Nucleus accumbens (tissue), 56 donors: ENCODE measurements around the gene CCT6A.
"Not testable (repeated sequence)": the region's sequence is repeated elsewhere in the genome, so short reads cannot be mapped to it uniquely, and the experiment has no call there.

ENCODE experiments used
- DNase-seq, 56 donors: peaks; one replicate each; lab custom pipeline; 2025; lab: John Stamatoyannopoulos, UW

CCT6A gene

GRCh38 chr7:56092789-56093531 is 41.4 kb downstream of the CCT6A start, which contains the start of gene PHKG1:
Gene PHKG1, minus strand, starts transcription at chr7:56092952. Its CDS starts 4,011 bp downstream, at chr7:56088941.
- peak in 54 of 56 donors; percentile 10 to 86 (median 67) for DNase-seq

DNA sequence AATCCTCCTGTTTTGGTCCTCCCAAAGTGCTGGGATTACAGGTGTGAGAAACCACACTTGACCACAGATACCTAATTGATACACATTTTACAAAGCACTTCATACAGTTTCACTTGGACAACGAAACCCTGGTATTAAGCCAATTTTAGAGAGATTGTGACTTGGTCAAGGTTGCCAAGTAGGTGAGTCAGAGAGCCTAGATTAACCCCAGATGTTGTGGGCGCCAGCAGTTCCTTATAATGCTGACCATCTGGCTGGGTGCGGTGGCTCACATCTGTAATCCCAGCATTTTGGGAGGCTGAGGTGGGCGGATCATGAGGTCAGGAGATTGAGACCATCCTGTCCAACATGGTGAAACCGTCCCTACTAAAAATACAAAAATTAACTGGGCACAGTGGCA is 46.1 kb downstream of the CCT6A start:
- DNase-seq = no peak

DNA sequence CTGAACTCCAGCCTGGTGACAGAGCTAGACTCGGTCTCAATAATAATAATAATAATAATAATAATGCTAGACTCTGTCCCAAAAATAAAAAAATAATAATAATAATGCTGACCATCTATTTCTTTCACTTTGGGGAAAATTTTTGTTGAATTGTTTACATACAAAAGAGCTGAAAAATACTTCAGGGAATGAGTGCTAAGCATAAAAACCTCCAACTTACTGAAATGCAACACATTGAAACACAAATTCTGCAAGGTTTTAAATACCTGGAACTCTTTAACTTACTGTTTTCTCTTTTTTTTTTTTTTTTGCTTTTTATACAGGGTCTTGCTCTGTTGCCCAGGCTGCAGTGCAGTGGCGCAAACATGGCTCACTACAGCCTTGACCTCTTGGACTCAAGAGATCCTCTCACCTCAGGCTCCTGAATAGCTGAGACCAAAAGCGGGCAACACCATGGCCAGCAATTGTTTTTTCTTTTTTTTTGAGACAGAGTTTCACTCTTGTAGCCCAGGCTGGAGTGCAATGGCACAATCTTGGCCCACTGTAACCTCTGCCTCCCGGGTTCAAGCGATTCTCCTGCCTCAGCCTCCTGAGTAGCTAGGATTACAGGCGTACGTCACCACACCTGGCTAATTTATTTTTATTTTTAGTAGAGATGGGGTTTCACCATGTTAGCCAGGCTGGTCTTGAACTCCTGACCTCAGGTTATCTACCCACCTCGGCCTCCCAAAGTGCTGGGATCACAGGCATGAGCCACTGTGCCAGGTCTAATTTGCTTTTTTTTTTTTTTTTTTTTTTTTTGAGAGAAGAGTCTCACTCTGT is 46.8 kb downstream of the CCT6A start:
- not testable (repeated sequence) for DNase-seq

- no peak for DNase-seq
These were observed 48.1 kb downstream of the CCT6A start for GRCh38 chr7:56099653-56100052.

DNA sequence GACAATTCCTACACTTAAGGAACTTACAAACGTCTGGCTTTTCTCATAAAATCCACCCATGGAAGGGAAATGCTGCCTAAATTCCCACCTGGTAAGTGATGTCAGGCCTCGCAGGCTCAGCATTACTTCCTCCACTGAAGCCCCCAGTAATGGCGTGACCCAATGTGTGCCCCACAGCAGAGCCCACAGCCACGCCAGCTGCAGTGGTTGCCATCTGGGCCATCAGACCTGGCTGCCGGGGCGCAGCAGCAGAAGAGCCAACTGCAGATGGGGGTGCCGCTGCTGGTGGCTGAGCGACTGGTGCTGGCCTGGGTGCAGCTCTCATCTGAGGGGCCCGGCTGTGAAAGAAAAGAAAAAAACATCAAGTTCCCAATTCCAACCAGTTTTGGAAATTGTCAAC is 52.6 kb downstream of the CCT6A start:
- DNase-seq = not testable (repeated sequence)

GRCh38 chr7:56105508-56105907 is 53.9 kb downstream of the CCT6A start:
- DNase-seq = no peak

DNA sequence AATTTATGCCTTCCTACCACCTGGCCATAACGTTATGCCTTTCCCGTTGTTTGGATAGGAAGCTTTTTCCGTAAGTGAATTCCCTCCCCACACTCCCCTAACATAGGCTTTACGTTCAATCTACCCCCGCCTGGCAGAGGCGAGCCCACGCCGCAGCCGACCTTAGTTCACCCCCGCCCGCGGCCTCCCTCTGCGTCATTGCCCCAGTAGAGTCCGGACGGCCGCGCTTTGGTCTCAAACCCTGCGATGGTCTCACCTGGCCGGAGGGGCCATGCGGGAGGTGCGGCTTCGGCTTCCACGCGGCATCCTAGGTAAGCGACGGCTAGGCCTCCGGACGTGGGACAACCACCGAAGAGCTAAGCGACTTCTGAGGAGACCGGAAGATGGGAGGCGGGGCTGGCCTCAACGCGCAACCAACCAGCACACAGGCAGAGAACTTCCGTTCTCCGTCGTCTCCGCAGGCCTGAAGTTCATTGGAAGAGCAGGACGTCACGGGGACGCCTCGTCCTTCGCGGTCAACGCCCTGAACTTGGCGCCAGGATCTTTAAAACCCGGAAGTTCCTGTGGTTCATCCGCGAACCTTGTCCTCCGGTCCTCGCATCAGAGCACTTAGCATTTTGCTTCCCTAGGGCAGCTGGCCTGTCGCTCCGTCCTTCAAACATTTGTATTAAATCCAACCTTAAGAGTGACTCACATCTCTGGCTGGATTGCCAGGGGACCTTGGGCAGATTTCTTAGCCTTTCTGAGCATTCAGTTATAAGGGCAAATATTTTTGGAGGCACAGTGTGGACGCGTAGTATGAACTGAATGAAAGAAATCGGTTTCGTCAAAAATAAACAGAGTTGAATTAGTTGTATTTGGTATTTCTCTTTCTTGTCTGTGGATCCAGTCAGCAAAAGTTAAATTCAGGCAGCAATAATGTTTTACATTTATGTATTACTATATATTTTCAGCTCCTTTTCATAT is 54.8 kb downstream of the CCT6A start, which contains the start of gene CHCHD2:
Gene CHCHD2 (minus strand): TSS at position 369 of the 966 bp plus-strand sequence. CDS start 63 bp downstream, at position 306.
- DNase-seq = peak; percentile 62 to 99 (median 95)

DNA sequence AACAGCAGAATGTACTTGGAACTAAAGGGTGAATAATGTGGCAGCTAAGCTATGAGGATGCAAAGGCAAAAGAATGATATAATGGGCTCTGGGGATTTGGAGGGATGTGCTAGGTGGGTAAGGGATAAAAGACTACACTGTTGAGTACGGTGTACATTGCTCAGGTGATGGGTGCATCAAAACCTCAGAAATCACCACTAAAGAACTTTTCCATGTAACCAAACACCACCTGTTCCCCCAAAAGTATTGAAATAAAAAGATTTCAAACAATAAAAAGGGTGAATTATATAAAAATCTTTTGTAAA is 56.3 kb downstream of the CCT6A start:
- no peak for DNase-seq

- DNase-seq = no peak
These were observed 59.0 kb downstream of the CCT6A start for GRCh38 chr7:56110611-56111010.

DNA sequence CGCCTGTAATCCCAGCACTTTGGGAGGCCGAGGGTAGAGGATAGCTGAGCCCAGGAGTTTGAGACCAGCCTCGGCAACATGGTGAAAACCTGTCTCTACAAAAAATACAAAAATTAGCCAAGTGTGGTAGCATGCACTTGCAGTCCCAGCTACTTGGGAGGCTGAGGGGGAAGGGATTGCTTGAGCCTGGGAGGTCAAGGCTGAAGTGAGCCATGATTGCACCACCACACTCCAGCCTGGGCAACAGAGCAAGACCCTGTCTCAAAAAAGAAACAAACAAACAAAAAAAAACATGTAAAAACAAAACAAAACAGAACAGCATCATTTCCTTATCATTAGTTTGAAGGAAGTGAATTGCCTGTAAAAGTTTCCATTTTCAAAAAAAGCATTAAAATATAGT is 60.7 kb downstream of the CCT6A start:
- DNase-seq = not testable (repeated sequence)
